Esophagus muscularis mucosa (tissue), 4 donors: ENCODE data around the gene GNB5.

Experiments used
- EP300 ChIP-seq: sonication (generic); formaldehyde crosslinking; IDR thresholded peaks from one replicate; pipeline ENCODE4 v1.6.1; 2017; ENCODE audit warnings: antibody characterized with exemption
- POLR2A ChIP-seq: fragments of 450-650 bp; IDR thresholded peaks from one replicate; pipeline ENCODE4 v1.6.1; 2017; ENCODE audit warnings: antibody characterized with exemption, moderate library complexity, mild to moderate bottlenecking, low read depth
- TF ChIP-seq, protein P1 (sequence below), 3 experiments: fragments of 200-600 bp in 2 of 3; fragments of 450-650 bp in 1 of 3; sonication (generic) in 2 of 3; IDR thresholded peaks; one replicate each; pipeline ENCODE4 v1.5.1; 2017 to 2019; ENCODE audit warnings: antibody characterized with exemption in 3 of 3, mild to moderate bottlenecking in 2 of 3, moderate library complexity in 1 of 3

DNA sequence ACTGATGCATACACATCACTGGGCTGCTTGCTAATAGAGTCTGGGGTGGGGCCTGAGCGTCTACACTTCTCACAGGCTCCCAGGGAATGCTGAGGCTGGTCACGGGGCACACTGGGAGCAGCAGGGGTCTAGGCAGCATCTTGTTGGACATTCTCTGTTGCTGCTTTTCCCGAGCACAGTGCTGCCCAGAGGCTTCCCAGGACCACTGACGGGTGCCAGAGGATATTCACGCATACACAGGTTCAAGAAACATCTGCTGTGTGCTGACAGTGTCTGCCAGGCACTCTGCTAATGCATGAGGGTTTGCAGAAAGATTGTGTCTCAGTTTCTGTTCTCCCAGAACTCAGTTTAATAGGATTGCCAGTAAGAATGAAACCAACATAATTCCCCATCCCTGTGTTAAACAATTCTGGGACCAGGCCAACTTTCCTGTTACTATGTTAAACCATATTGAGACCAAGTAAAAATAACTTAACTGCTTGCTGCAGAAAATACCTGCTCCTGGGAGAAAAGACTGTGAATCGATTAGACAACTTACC, 54.7 kb downstream of the GNB5 start:
- TF ChIP-seq, protein P1, sequence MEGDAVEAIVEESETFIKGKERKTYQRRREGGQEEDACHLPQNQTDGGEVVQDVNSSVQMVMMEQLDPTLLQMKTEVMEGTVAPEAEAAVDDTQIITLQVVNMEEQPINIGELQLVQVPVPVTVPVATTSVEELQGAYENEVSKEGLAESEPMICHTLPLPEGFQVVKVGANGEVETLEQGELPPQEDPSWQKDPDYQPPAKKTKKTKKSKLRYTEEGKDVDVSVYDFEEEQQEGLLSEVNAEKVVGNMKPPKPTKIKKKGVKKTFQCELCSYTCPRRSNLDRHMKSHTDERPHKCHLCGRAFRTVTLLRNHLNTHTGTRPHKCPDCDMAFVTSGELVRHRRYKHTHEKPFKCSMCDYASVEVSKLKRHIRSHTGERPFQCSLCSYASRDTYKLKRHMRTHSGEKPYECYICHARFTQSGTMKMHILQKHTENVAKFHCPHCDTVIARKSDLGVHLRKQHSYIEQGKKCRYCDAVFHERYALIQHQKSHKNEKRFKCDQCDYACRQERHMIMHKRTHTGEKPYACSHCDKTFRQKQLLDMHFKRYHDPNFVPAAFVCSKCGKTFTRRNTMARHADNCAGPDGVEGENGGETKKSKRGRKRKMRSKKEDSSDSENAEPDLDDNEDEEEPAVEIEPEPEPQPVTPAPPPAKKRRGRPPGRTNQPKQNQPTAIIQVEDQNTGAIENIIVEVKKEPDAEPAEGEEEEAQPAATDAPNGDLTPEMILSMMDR (IDR thresholded peaks at IDR 0.05): no peak
- TF ChIP-seq POLR2A (no peak), EP300 (no peak)
